ENCODE measurements around the gene MFSD2B.

Gene MFSD2B

DNA sequence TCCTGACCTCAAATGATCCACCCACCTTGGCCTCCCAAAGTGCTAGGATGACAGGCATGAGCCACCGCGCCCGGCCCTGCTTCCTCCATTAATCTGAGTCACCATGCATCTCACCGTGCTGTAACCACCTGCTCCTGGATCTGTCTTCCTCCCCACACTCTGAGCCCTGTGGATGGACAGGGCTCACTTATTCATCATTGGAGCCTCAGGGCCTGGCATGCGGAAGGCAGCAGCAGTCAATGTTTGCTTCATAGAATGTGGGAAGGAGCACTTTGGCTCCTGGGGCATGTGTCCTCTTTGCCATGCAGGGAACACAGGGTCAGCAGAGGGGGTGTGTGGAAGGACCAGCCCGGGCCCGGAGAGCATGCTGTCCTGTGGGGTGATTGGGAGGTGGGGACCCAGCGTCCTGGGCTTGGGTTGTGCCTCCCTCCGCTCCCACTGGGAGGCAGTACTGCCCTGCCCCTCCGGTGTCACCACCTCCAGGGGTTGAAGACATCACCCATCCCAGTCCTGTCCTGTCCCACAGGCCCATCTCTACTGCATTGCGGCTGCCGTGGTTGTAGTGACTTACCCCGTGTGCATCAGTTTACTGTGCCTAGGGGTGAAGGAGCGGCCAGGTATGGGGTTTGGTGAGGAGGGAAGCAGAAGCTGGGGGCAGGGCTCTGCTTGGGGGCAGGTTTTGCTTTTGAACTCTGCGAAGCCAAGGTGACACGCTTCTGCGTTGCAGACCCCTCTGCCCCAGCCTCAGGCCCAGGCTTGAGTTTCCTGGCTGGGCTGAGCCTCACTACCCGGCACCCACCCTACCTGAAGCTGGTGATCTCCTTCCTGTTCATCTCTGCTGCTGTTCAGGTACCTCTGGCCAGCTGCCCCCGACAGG lies 11.5 kb downstream of the MFSD2B start:
- H3K27ac ChIP-seq, result no peak overlapping the region
- no peak for TF ChIP-seq CTCF (conservative IDR thresholded peaks at IDR 0.05)

DNA sequence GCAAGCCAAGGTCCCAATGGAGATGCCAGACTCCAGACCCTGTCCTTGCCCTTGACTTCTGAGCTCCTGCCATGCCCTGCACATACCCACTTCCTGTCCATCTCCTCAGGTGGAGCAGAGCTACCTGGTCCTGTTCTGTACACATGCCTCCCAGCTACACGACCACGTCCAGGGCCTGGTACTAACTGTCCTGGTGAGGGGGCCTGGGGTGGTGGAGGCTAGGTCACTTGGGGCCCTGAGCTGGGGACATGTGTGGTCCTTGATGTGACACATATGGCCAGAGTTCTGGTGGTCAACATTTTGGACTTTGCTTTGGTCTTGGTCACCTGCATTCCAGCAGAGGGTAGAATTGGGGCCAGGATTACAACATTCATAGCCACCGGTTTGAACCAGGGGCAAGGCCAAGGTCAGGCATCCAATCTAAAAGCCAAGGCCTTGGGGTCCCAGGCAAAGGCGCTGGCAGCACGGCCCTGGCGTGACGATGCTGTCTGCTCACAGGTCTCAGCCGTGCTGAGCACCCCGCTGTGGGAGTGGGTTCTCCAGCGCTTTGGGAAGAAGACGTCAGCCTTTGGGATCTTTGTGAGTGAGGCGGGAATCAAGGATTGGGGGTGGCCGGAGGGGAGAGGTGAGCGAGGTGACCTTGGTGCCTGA lies 12.6 kb downstream of the MFSD2B start:
- TF ChIP-seq CTCF (conservative IDR thresholded peaks at IDR 0.05), result no peak
- H3K27ac ChIP-seq, result no peak overlapping the region

GRCh38 chr2:24022975-24023575 lies 13.2 kb downstream of the MFSD2B start:
- no peak overlapping the region for H3K27ac ChIP-seq
- TF ChIP-seq CTCF (conservative IDR thresholded peaks at IDR 0.05), result no peak

- TF ChIP-seq CTCF (conservative IDR thresholded peaks at IDR 0.05), result no peak
- H3K27ac ChIP-seq, result no peak overlapping the region
Measured at GRCh38 chr2:24024018-24024417, 14.1 kb downstream of the MFSD2B start.

GRCh38 chr2:24024996-24025663 lies 15.2 kb downstream of the MFSD2B start:
- TF ChIP-seq CTCF (conservative IDR thresholded peaks at IDR 0.05), result no peak
- H3K27ac ChIP-seq, result no peak overlapping the region

- TF ChIP-seq CTCF (conservative IDR thresholded peaks at IDR 0.05), result no peak
- no peak overlapping the region for H3K27ac ChIP-seq
Measured at GRCh38 chr2:24026233-24026632, 16.3 kb downstream of the MFSD2B start.
